ENCODE measurements around the gene HES7.

DNA sequence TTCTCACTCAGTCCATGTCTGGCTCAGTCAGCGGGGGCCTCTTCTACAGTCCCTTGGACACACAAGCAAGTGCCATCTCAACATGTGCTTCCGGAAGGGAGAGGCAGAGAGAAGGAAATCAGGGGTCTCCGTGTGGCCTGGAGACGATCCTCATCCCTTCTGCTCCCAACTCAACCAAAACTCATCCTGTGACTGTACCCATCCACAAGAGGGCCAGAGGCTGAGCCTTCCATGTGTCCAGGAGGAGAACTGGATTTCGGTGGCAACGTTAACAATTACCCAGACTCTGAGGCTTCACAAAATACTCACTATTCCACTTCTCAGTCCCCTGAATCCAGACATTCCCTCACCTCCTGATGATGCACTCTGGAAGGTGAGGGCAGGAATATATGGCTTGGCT lies 28.5 kb downstream of the HES7 start:
- TF ChIP-seq, protein P1, sequence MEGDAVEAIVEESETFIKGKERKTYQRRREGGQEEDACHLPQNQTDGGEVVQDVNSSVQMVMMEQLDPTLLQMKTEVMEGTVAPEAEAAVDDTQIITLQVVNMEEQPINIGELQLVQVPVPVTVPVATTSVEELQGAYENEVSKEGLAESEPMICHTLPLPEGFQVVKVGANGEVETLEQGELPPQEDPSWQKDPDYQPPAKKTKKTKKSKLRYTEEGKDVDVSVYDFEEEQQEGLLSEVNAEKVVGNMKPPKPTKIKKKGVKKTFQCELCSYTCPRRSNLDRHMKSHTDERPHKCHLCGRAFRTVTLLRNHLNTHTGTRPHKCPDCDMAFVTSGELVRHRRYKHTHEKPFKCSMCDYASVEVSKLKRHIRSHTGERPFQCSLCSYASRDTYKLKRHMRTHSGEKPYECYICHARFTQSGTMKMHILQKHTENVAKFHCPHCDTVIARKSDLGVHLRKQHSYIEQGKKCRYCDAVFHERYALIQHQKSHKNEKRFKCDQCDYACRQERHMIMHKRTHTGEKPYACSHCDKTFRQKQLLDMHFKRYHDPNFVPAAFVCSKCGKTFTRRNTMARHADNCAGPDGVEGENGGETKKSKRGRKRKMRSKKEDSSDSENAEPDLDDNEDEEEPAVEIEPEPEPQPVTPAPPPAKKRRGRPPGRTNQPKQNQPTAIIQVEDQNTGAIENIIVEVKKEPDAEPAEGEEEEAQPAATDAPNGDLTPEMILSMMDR (IDR thresholded peaks at IDR 0.05 in 2 of 3, conservative IDR thresholded peaks at IDR 0.05 in 1 of 3; ENCODE audit: insufficient read depth in 2 of 3, low read depth in 1 of 3, low read length in 3 of 3) = no peak
- TF ChIP-seq ZNF444 (CRISPR knock-in tag; IDR thresholded peaks at IDR 0.05) = no peak
- no peak for TF ChIP-seq ZNF224 (CRISPR knock-in tag; IDR thresholded peaks at IDR 0.05)
- no peak for TF ChIP-seq HEY1 (CRISPR knock-in tag; IDR thresholded peaks at IDR 0.05; ENCODE audit: borderline replicate concordance)
- TF ChIP-seq JUNB (CRISPR knock-in tag; conservative IDR thresholded peaks at IDR 0.05) = no peak
- TF ChIP-seq RBM17 (IDR thresholded peaks at IDR 0.05; ENCODE audit: borderline replicate concordance, low read depth, low read length) = no peak
- TF ChIP-seq SMAD3 (CRISPR knock-in tag; conservative IDR thresholded peaks at IDR 0.05) = no peak
- TF ChIP-seq CBX3 (IDR thresholded peaks at IDR 0.05; ENCODE audit: borderline replicate concordance in 1 of 2, low read length in 2 of 2) = no peak
- no peak for TF ChIP-seq KAT7 (CRISPR knock-in tag; IDR thresholded peaks at IDR 0.05; ENCODE audit: borderline replicate concordance)
- TF ChIP-seq MXI1 (IDR thresholded peaks at IDR 0.05; ENCODE audit: low read depth, low read length) = no peak
- TF ChIP-seq, protein P2, sequence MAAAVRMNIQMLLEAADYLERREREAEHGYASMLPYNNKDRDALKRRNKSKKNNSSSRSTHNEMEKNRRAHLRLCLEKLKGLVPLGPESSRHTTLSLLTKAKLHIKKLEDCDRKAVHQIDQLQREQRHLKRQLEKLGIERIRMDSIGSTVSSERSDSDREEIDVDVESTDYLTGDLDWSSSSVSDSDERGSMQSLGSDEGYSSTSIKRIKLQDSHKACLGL (CRISPR knock-in tag; IDR thresholded peaks at IDR 0.05; ENCODE audit: borderline replicate concordance, poor library complexity, severe bottlenecking) = no peak

Measured in K562 (cell line).